Uterus (tissue), 2 donors: ENCODE results near the gene HIVEP3.

ENCODE experiments used
- CTCF ChIP-seq, 4 experiments: fragments of 200-600 bp in 2 of 4; fragments of 450-650 bp in 2 of 4; sonication (generic) in 2 of 4; IDR thresholded peaks; one replicate each; pipeline ENCODE4 v1.5.1; 2016 to 2019; ENCODE audit warnings: antibody characterized with exemption in 4 of 4, mild to moderate bottlenecking in 2 of 4, moderate library complexity in 1 of 4
- POLR2A ChIP-seq, 2 donors: fragments of 450-650 bp; IDR thresholded peaks; one replicate each; pipeline ENCODE4 v1.6.1; 2016; ENCODE audit warnings: antibody characterized with exemption in 2 of 2, mild to moderate bottlenecking in 1 of 2, moderate library complexity in 1 of 2

- TF ChIP-seq CTCF (IDR thresholded peaks at IDR 0.05) (no peak), POLR2A (IDR thresholded peaks at IDR 0.05) (no peak)
Observed at GRCh38 chr1:41788427-41788826, 130.3 kb downstream of the HIVEP3 start.
